Vagina (tissue), 2 donors: ENCODE data around the gene ABL1. TPM values are rescaled to one million over a fixed set of nuclear protein-coding genes. Genes with fewer than 3 reads are reported as not detected.

Experiments
- DNase-seq, 2 donors: peaks; one replicate each; pipeline ENCODE4 v3.0.0-alpha.2; 2017; ENCODE audit errors: extremely low spot score in 2 of 2
- H3K27ac ChIP-seq: fragments of 200-600 bp; sonication (generic); one replicate; pipeline ENCODE4 v1.5.1; 2019
- H3K27me3 ChIP-seq: fragments of 200-600 bp; sonication (generic); one replicate; pipeline ENCODE4 v1.5.1; 2019
- H3K36me3 ChIP-seq, 2 donors: fragments of 200-600 bp; sonication (generic); one replicate each; pipeline ENCODE4 v1.5.1; 2017 to 2019
- H3K4me1 ChIP-seq: fragments of 200-600 bp; sonication (generic); one replicate; pipeline ENCODE4 v1.5.1; 2019
- H3K4me3 ChIP-seq, 2 donors: fragments of 200-600 bp; sonication (generic); 1 replicate in 1 of 2; 2 replicates in 1 of 2; pipeline ENCODE4 v1.5.1; 2016 to 2019
- H3K9me3 ChIP-seq: fragments of 200-600 bp; sonication (generic); one replicate; pipeline ENCODE4 v1.5.1; 2019
- POLR2A ChIP-seq, 2 donors: fragments of 450-650 bp; IDR thresholded peaks; one replicate each; pipeline ENCODE4 v1.6.1; 2017; ENCODE audit warnings: antibody characterized with exemption in 2 of 2, mild to moderate bottlenecking in 2 of 2, moderate library complexity in 2 of 2
- POLR2AphosphoS5 ChIP-seq, 2 donors: sonication (generic); formaldehyde crosslinking; IDR thresholded peaks; one replicate each; pipeline ENCODE4 v1.9.0; 2017; ENCODE audit warnings: antibody characterized with exemption in 2 of 2, mild to moderate bottlenecking in 2 of 2, low read depth in 1 of 2; ENCODE audit not compliant: insufficient read depth in 1 of 2
- intact Hi-C: fragments of 100-400 bp; cut with DNase I; formaldehyde crosslinking; loops from one replicate; pipeline ENCODE4 v1.15.1; 2023
- total RNA-seq: library from RNA; depleted of rRNA; stranded (reverse); fragments of >200 nt; gene quantifications from one replicate; pipeline ENCODE4 v1.2.3, GENCODE V29; 2016
- TF ChIP-seq, protein P1 (sequence below), 3 experiments: fragments of 450-650 bp in 2 of 3; fragments of 200-600 bp in 1 of 3; sonication (generic) in 1 of 3; IDR thresholded peaks; one replicate each; pipeline ENCODE4 v1.5.1; 2017 to 2019; ENCODE audit warnings: antibody characterized with exemption in 3 of 3, mild to moderate bottlenecking in 2 of 3, moderate library complexity in 2 of 3

Gene ABL1
- total RNA-seq, 1 donor from 2014 or later, result 68.5 TPM

- TF ChIP-seq POLR2AphosphoS5 (IDR thresholded peaks at IDR 0.05; ENCODE audit: insufficient read depth in 1 of 2, low read depth in 1 of 2), result no peak
- no peak for TF ChIP-seq POLR2A (IDR thresholded peaks at IDR 0.05)
- TF ChIP-seq, protein P1, sequence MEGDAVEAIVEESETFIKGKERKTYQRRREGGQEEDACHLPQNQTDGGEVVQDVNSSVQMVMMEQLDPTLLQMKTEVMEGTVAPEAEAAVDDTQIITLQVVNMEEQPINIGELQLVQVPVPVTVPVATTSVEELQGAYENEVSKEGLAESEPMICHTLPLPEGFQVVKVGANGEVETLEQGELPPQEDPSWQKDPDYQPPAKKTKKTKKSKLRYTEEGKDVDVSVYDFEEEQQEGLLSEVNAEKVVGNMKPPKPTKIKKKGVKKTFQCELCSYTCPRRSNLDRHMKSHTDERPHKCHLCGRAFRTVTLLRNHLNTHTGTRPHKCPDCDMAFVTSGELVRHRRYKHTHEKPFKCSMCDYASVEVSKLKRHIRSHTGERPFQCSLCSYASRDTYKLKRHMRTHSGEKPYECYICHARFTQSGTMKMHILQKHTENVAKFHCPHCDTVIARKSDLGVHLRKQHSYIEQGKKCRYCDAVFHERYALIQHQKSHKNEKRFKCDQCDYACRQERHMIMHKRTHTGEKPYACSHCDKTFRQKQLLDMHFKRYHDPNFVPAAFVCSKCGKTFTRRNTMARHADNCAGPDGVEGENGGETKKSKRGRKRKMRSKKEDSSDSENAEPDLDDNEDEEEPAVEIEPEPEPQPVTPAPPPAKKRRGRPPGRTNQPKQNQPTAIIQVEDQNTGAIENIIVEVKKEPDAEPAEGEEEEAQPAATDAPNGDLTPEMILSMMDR (IDR thresholded peaks at IDR 0.05), result no peak
- H3K4me1 ChIP-seq, result no peaks in the 10 kb centered on the region
- H3K4me3 ChIP-seq, result no peak overlapping the region
- intact Hi-C loops, result no loop called here
- no peak overlapping the region for H3K27ac ChIP-seq
- no peaks in the 10 kb centered on the region for H3K9me3 ChIP-seq
- DNase-seq, result no peak
- no peaks in the 10 kb centered on the region for H3K27me3 ChIP-seq
- H3K36me3 ChIP-seq, result no peaks in the 10 kb centered on the region
Observed at GRCh38 chr9:130918101-130918825, 83.2 kb downstream of the ABL1 start.

DNA sequence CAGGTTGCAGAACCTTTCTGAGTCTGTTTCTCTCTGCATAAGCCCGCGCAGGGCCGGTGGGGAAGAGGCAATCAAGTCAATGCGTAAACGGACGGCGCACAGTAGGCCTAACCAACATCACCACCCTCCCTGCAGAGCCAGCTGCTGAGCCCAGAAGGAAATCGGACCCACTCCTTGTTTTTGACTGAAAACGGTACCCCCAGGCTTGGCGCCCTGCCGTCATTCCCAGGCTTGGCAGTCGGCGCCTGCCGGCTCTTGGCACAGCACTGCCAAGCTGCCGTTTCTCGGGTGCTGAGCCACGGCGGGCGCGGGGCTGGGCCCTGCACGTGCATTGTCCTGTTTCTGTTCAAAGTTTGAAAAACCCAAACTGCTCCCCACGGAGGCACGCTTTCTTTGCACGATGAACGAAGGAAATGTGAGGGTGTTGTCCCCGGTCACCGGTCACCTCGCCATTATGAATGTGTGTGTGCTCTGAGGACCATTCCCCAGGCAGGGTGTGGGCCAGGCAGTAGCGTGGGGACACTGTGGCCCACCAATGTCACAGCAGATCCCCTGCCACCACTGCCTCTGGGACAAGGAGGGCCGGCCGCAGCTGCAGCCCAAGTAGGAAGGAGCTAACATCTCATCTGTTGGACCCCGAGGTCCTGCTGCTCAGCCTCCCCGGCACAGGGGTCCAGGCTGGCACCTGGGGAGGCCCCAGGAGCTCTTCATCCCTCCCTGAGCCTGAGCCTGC lies 83.9 kb downstream of the ABL1 start:
- H3K36me3 ChIP-seq, result no peaks in the 10 kb centered on the region
- H3K4me1 ChIP-seq, result no peaks in the 10 kb centered on the region
- DNase-seq, result no peak
- no peaks in the 10 kb centered on the region for H3K27me3 ChIP-seq
- intact Hi-C loops, result no loop called here
- H3K4me3 ChIP-seq, result no peak overlapping the region
- no peaks in the 10 kb centered on the region for H3K9me3 ChIP-seq
- TF ChIP-seq POLR2AphosphoS5 (IDR thresholded peaks at IDR 0.05; ENCODE audit: insufficient read depth in 1 of 2, low read depth in 1 of 2), result no peak
- TF ChIP-seq POLR2A (IDR thresholded peaks at IDR 0.05), result no peak
- no peak overlapping the region for H3K27ac ChIP-seq

GRCh38 chr9:130919559-130920145 lies 84.6 kb downstream of the ABL1 start:
- TF ChIP-seq, protein P1 (IDR thresholded peaks at IDR 0.05), result no peak
- no peak for TF ChIP-seq POLR2AphosphoS5 (IDR thresholded peaks at IDR 0.05; ENCODE audit: insufficient read depth in 1 of 2, low read depth in 1 of 2)
- TF ChIP-seq POLR2A (IDR thresholded peaks at IDR 0.05), result no peak
- Histone ChIP-seq H3K9me3 (no peaks in the 10 kb centered on the region), H3K4me1 (no peaks in the 10 kb centered on the region), H3K27me3 (no peaks in the 10 kb centered on the region), H3K36me3 (no peaks in the 10 kb centered on the region), H3K4me3 (no peak overlapping the region), H3K27ac (no peak overlapping the region)
- intact Hi-C loops, result no loop called here
- DNase-seq, result no peak

DNA sequence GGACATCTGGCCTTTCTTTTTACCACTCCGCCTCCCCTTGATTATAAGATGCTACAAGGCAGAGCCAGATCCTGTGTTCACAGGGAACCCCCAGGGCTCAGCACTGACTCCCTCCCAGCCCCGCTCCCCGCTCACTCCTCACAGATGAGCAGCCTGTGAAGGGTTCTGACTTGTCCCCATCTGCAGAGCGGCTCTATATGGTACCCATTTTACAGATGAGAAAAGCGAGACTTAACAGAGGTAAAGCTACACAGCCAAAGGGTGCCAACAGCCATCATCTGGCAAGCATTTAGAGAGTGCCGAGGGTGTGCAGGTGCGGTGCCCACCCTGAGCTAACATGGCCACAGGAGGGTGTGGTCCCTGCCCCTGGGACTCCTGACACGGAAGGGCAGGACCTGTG lies 85.2 kb downstream of the ABL1 start:
- Histone ChIP-seq H3K36me3 (no peaks in the 10 kb centered on the region), H3K27me3 (no peaks in the 10 kb centered on the region), H3K27ac (no peak overlapping the region), H3K9me3 (no peaks in the 10 kb centered on the region), H3K4me1 (no peaks in the 10 kb centered on the region), H3K4me3 (no peak overlapping the region)
- no peak for DNase-seq
- TF ChIP-seq, protein P1 (IDR thresholded peaks at IDR 0.05), result no peak
- TF ChIP-seq POLR2AphosphoS5 (IDR thresholded peaks at IDR 0.05; ENCODE audit: insufficient read depth in 1 of 2, low read depth in 1 of 2) (no peak), POLR2A (IDR thresholded peaks at IDR 0.05) (no peak)
- intact Hi-C loops, result no loop called here

DNA sequence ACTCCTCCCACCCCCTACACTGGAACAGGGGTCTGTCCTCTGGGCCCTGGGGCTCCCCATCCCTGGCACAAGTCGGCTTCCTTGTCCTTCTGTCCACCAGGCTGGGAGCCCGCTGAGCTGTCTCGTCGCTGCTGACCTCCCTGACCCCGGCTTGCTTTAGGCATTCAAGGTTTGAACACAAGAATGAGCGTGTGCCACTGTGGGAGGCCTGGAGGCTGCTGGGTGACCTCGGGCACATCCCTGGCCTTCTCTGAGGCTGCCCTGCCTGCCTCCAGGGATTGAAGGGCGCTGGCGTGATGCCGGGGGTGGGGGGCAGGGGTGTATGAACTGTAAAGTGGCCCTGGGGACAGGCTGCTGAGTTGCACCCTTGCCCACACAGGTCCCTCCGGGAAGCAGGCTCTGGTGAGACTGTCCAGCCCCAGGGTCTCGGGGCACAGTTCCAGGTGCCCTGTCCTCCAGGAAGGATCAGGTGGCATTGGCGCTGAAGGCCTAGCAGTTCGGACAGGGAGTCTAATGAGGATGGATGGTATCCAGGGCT lies 85.8 kb downstream of the ABL1 start:
- TF ChIP-seq, protein P1 (IDR thresholded peaks at IDR 0.05), result no peak
- TF ChIP-seq POLR2A (IDR thresholded peaks at IDR 0.05) (no peak), POLR2AphosphoS5 (IDR thresholded peaks at IDR 0.05; ENCODE audit: insufficient read depth in 1 of 2, low read depth in 1 of 2) (no peak)
- Histone ChIP-seq H3K36me3 (no peaks in the 10 kb centered on the region), H3K27ac (no peak overlapping the region), H3K9me3 (no peaks in the 10 kb centered on the region), H3K4me1 (no peaks in the 10 kb centered on the region), H3K27me3 (no peaks in the 10 kb centered on the region), H3K4me3 (no peak overlapping the region)
- intact Hi-C loops, result no loop called here
- no peak for DNase-seq
